Karpas-422 (cell line): ENCODE data around the gene TLL1. TPM values are rescaled to one million over a fixed set of nuclear protein-coding genes. Genes with fewer than 3 reads are reported as not detected.

Experiments
- small RNA-seq: library from RNA; depleted of rRNA; stranded (forward); fragments of <200 nt; gene quantifications from one replicate; pipeline ENCODE3, GENCODE V24; 2014
- total RNA-seq: library from RNA; depleted of rRNA; stranded (reverse); fragments of >200 nt; shearing (Covaris generic); gene quantifications from 2 replicates; pipeline ENCODE4 v1.2.3, GENCODE V29; 2014; ENCODE audit warnings: low replicate concordance

Gene TLL1
- total RNA-seq, 1 experiment from 2014 or later, result not detected

Small RNA genes within 50 kb of the gene (small RNA-seq; reads per million reads assigned to genes)
- not detected for gene RNA5SP170
